Breast epithelium (tissue), 3 donors: Measurements from ENCODE around the gene BDKRB2.

Experiments
- POLR2A ChIP-seq: fragments of 450-650 bp; IDR thresholded peaks from one replicate; pipeline ENCODE4 v1.6.1; 2016; ENCODE audit warnings: antibody characterized with exemption, mild to moderate bottlenecking, moderate library complexity
- POLR2AphosphoS5 ChIP-seq, 3 donors: sonication (generic); formaldehyde crosslinking; IDR thresholded peaks; one replicate each; pipeline ENCODE4 v1.6.1; 2017; ENCODE audit warnings: antibody characterized with exemption in 3 of 3
- TF ChIP-seq, protein P1 (sequence below), 3 donors: fragments of 450-650 bp; IDR thresholded peaks; one replicate each; pipeline ENCODE4 v1.5.1; 2016 to 2017; ENCODE audit warnings: antibody characterized with exemption in 3 of 3, mild to moderate bottlenecking in 3 of 3, moderate library complexity in 3 of 3

DNA sequence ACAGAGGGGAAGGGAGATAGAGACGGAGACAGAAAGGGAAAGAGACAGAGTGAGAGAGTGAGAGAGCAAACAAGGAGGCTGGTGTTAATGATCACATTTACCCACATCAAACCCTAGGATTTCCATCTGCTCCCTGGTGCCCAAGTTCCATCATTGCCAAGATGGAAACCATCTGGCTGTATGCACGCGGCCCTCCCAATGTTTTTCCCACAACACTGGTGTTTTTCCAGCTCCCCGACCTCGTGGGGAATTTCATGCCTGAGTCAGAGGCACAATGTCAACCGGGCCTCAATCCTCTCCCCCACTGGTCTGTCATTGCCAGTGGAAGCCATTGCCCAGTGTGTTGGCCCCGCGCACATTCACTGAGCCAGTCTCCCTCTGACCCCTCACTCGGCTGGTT, 19.9 kb upstream of the BDKRB2 start:
- TF ChIP-seq POLR2AphosphoS5 (IDR thresholded peaks at IDR 0.05) (no peak), POLR2A (no peak)
- TF ChIP-seq, protein P1, sequence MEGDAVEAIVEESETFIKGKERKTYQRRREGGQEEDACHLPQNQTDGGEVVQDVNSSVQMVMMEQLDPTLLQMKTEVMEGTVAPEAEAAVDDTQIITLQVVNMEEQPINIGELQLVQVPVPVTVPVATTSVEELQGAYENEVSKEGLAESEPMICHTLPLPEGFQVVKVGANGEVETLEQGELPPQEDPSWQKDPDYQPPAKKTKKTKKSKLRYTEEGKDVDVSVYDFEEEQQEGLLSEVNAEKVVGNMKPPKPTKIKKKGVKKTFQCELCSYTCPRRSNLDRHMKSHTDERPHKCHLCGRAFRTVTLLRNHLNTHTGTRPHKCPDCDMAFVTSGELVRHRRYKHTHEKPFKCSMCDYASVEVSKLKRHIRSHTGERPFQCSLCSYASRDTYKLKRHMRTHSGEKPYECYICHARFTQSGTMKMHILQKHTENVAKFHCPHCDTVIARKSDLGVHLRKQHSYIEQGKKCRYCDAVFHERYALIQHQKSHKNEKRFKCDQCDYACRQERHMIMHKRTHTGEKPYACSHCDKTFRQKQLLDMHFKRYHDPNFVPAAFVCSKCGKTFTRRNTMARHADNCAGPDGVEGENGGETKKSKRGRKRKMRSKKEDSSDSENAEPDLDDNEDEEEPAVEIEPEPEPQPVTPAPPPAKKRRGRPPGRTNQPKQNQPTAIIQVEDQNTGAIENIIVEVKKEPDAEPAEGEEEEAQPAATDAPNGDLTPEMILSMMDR (IDR thresholded peaks at IDR 0.05), result no peak
